GM10266 (cell line): ENCODE results near the gene PRKAG2.

Source experiments
- DNase-seq: peaks from one replicate; pipeline ENCODE4 v3.0.0; 2012; ENCODE audit errors: extremely low spot score
- CTCF ChIP-seq: IDR thresholded peaks from 2 replicates; pipeline ENCODE4 v1.5.1; 2012; ENCODE audit warnings: mild to moderate bottlenecking, low read depth; ENCODE audit not compliant: control insufficient read depth, insufficient read depth; ENCODE audit errors: missing control alignments

Gene PRKAG2

DNA sequence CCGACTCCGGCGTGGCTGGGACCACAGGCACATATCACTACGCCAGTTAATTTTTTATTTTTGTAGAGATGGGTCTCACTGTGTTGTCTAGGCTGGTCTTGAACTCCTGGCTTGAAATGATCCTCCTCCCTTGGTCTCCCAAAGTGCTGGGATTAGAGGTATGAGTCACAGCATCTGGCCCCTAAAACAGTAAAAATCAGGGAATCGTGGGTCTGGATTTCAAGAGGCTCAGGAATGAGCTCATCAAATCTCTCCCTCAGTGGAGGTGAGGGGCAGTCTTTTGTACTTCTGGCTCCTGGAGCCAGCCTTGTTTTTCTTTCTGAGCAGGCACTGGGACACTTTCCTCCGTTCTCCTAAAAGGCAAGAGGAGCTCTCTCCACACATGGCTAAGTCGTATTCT, 325.1 kb downstream of the PRKAG2 start:
- no peak for DNase-seq

GRCh38 chr7:151550656-151551286, 326.1 kb downstream of the PRKAG2 start:
- TF ChIP-seq CTCF = no peak
- DNase-seq = no peak

More for the DNA sequence above, 325.1 kb downstream of the PRKAG2 start:
- TF ChIP-seq CTCF = no peak

DNA sequence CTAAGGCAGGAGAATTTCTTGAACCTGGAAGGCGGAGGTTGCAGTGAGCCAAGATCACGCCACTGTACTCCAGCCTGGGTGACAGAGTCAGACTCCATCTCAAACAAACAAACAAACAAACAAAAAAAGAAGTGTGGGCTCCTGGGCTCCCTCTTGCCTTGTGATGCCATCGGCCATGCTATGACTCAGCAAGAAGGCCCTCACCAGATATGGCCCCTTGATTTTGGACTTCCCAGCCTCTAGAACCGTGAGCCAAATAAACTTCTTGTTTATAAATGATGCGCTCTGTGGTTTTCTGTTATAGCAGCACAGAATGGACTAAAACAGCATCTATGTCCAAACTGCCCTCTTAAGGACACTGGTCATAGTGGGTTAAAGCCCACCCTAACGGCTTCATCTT, 327.3 kb downstream of the PRKAG2 start:
- no peak for TF ChIP-seq CTCF
- DNase-seq = no peak

GRCh38 chr7:151549083-151549482, 327.8 kb downstream of the PRKAG2 start:
- TF ChIP-seq CTCF = no peak
- DNase-seq = no peak

DNA sequence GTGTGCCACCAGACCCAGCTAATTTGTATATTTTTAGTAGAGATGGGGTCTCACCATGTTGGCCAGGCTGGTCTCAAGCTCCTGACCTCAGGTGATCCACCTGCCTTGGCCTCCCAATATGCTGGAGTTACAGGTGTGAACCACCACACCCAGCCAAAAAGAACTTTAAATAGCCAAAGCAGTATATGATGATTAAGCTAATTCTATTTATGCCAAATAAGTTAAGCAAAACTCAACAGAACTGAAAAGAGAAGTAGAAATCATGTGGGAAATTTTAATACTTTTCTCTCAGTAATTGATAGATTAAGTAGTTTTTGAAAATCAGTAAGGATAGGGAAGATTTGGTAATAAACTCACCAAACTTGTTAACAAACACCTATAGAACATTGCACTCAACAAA, 332.7 kb downstream of the PRKAG2 start:
- DNase-seq = no peak
- TF ChIP-seq CTCF = no peak

GRCh38 chr7:151542606-151543130, 334.2 kb downstream of the PRKAG2 start:
- no peak for DNase-seq
- TF ChIP-seq CTCF = no peak

- DNase-seq = no peak
- no peak for TF ChIP-seq CTCF
Measured at GRCh38 chr7:151541709-151542499, 335.0 kb downstream of the PRKAG2 start.
